Measurements from ENCODE around the gene SLC25A26.
"Not testable (repeated sequence)": the region's sequence is repeated elsewhere in the genome, so short reads cannot be mapped to it uniquely, and the experiment has no call there.

SLC25A26 gene

DNA sequence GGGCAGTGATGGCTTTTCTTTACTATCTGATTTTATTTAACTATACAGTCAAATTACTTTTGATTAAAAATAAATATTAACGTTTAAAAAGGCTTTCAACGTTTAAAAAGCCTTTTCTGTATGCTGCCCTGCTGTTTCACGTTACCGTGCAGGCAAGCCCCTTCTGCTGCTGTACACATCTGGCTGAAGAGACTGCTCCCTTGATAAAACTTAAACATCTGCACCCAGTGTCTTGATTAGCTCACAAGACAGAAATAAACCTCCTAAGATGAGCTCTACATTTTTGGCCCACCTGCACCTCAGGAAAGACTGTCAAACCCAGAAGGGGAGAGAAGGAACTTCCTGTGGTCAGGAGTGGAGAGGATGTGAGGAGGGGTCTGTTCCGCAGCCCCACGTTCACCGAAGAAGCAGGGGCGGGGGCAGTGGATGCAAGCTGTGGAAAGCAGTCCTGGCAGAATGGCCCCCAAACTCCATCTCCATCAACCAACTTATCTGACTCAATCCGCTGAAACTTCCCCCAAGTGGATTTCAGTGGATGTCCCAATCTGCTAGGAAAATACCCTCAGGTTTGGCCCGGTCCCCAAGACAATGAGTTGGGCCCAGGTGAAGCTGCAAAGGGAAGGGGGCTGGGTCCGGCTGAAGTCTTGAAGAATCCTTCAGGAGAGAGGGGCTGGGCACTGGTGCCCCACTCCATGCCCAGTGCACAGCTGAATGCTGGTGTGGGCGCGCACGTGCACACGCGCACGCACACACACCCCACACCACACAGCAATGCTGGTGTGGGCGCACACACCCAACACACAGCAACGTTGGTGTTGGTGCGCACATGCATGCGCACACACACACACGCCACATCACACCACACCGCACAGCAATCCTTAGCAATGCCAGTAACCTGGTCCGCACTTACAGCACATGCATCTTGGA, 191.4 kb downstream of the SLC25A26 start:
- no peak for DNase-seq (ENCODE audit: low spot score)

GRCh38 chr3:66413151-66413751, 192.4 kb downstream of the SLC25A26 start:
- DNase-seq (ENCODE audit: low spot score): no peak

DNA sequence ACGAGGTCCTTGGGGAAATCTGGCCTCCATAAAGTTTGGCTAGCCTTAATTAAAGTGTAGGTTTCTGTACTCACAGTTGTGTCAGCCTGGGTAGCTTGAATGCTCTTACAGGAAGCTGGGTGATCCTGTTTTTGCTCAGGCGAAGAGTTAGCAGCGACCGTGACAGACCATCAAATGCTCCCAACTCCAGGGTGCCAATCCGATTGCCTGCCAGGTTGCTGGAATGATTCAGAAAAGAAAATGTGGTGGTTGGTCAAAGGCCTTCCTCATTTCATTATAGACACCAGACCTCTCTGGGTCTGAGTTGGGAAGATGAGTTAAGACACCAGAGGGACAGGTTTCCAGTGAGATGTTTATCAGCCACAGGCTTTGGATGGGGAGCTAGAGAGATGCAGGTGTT, 194.0 kb downstream of the SLC25A26 start:
- DNase-seq (ENCODE audit: low spot score): no peak

DNA sequence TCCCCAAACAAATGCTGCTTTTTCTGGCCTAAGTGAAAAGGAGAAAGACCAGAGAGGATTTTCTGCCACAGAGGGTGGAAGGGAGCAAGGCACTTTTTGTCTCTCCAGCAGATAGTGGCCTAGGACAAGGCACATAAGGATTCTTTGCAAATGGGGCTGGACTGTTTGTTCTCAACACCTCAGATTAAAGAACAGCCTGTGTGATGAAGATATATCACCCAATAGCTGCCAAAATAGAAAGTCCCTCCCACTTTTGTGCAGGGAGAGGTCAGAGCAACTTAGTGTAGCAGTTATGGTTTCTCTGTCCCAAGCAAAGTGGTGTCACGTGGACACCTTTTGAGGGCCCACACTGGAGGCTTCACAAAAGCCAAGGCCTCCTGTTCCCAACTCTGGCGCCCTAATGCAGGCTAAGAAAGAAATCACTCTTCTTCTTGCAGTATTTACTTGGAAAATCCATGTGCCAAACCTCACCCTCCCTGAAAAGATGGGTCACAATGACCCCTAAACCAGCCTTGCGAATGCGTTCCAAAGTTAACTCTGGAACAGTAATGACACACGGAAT, 195.1 kb downstream of the SLC25A26 start:
- DNase-seq (ENCODE audit: low spot score): no peak

DNA sequence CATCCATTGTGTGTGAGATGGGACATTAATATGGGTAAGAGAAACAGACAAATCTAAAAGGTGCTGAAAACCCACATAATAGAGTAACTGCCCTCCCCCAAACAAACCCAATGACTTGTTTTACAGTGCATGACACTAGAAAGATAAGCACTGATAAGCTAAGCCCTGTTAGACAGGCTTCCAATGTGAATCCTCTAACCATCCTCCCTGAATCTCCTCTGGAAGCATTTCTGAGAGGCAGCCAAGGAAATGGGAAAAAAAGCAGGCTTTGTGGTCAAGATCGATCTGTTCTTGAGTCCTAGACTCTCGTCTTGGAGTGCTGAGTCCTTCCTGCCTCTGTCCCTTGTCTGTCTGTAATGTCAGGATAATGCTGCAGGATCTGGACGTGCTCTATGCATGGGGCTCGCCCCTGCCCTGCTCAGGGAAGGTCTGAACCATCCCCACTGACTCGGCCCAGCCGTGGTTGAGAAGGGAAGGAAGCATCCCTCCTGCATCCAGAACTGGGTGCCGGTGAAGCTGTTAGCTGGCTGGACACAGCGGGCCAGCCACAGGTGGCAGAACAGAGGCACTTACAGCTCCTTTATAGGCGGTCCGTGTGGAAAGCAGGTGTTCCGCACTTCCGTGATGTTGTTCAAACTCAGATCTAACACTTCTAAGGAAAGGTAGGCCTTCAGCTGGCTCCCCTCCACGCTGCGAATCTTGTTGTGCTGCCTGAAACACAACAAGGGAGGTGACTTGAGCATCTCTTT, 195.9 kb downstream of the SLC25A26 start:
- DNase-seq (ENCODE audit: low spot score): no peak

DNA sequence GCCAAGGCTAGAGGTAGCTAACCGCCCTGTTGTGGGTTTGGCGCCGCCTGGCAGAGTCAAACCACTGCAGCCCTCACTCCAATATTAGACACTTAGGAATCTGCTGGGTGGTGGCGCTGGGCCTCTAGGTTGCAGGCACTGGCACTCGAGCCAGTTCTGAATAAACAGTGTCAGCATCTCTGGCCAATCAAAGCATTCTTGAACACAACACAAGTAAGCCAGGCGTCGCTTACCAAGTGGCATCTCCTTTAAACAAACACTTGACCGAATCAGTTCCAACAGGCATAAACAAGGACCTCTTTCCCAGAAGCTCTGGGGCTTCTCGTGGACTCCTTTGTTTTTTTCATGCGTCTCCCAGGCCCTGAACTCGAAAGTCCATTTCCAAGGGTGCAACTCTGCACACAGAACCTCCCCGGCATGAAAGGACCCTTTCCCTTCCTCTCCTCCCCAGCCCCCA, 197.7 kb downstream of the SLC25A26 start:
- DNase-seq (ENCODE audit: low spot score): no peak

DNA sequence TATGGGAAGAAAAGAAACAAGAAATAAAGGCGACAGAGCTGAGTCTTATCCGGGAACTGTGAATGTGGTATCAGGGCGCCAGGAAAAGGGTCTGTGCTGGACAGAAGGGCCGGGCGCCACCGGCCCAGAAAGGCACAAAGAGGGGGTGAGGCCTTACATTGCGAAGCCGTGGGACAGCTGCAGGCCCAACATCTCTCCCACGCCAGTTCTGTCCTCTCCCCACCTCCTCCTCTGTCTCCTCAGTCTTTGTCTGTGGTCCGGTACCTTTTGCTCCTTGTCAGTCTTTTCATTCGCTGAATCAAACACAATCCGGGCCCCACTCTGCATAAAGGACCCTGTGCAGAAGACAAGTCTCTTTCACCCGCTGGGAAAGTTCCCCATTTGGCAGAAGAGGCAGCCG, 198.2 kb downstream of the SLC25A26 start:
- DNase-seq (ENCODE audit: low spot score): no peak

DNA sequence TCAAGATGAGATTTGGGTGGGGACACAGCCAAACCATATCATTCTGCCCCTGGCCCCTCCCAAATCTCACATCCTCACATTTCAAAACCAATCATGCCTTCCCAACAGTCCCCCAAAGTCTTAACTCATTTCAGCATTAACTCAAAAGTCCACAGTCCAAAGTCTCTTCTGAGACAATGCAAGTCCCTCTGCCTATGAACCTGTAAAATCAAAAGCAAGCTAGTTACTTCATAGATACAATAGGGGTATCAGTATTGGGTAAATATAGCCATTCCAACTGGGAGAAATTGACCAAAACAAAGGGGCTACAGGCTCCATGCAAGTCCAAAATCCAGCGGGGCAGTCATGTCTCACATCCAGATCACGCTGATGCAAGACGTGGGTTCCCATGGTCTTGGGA, 200.3 kb downstream of the SLC25A26 start:
- not testable (repeated sequence) for DNase-seq (ENCODE audit: low spot score)

DNA sequence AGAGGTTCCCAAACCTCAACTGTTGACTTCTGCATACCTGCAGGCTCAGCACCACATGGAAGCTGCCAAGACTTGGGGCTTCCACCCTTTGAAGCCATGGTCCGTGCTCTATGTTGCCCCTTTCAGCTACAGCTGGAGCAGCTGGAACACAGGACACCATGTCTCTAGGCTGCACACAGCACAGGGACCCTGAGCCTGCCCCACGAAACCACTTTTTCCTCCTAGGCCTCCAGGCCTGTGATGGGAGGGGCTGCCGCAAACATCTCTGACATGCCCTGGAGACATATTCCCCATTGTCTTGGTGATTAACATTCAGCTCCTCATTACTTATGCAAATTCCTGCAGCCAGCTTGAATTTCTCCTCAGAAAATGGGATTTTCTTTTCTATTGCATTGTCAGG, 201.1 kb downstream of the SLC25A26 start:
- not testable (repeated sequence) for DNase-seq (ENCODE audit: low spot score)

DNA sequence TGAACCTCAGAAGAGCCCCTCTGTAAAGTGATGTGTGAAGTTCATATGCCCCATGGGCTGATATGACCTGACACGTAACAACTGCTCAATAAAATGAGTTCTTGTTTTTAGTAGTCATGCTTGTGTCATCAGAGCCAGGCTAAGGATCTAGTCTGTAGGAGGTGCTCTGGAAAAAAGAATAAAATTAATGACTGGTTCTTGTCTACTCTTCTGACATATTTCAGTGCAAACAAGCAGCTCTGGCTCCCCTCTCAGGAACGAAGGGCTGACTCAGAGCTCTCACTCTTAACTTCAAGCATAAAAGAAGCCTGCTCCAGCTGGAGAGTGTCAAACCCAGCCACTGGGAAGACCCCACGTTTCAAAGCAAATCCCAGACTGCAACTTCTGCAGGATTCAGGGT, 203.0 kb downstream of the SLC25A26 start:
- DNase-seq (ENCODE audit: low spot score): no peak

DNA sequence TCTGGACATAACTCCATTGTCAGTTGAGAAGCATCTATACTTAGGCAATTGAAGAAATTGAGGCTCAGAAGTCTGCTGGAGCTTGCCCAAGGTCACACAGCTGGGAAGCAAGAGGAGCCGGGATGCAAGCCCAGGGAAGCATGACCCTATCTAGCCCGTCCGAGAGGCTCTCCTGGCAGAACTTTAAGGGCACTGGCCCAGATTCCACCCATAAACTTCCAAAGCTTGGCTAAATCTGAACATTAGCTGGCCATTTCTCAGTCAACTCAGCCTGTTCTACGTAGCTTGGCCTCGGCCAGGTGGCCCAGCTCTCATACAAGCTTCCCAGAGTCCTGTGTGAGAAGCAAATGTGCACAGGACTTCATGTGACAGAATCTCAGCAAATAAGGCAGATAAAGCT, 204.2 kb downstream of the SLC25A26 start:
- no peak for DNase-seq (ENCODE audit: low spot score)

DNA sequence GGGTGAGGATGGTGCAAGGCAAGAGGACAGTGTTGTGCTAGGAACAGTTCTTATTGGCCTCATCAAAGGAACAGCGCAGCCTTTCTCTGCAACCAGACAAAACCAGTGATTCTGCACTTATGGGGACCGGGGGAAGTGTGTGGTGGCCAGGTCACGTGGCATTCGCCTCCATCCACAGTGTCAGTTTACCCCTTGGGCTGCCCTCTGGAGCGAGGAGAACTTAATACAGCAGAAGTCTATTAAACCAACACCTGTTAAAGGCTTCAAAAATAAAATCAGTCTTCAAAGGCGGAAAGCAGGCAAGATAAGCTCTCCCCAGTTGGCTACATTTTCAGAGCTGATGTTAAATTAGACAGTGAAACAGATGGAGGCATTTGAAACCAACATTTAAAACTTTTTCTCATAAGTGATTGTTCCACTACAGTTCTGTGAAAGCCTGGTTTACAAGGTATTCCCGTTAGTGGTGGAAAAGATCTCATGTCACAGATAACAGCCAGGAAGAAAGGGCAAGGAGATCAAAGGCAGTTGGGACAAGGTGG, 204.8 kb downstream of the SLC25A26 start:
- no peak for DNase-seq (ENCODE audit: low spot score)

- DNase-seq (ENCODE audit: low spot score): no peak
Observed at GRCh38 chr3:66426135-66426534, 205.3 kb downstream of the SLC25A26 start.

- no peak for DNase-seq (ENCODE audit: low spot score)
Observed at GRCh38 chr3:66427352-66427751, 206.6 kb downstream of the SLC25A26 start.

GRCh38 chr3:66427951-66428474, 207.2 kb downstream of the SLC25A26 start:
- no peak for DNase-seq (ENCODE audit: low spot score)
